ENCODE results near the gene ADH1A.
"Not testable (repeated sequence)": the region's sequence is repeated elsewhere in the genome, so short reads cannot be mapped to it uniquely, and the experiment has no call there.

DNA sequence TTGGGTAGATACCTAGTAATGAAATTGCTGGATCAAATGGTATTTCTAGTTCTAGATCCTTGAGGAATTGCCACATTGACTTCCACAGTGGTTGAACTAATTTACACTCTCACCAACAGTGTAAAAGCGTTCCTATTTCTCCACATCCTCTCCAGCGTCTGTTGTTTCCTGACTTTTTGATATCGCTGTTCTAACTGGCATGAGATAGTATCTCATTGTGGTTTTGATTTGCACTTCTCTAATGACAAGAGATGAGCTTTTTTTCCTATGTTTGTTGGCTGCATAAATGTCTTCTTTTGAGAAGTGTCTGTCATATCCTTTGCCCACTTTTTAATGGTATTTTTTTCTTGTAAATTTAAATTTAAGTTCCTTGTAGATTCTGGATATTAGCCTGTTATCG is 63.1 kb downstream of the ADH1A start:
- TF ChIP-seq, protein P1, sequence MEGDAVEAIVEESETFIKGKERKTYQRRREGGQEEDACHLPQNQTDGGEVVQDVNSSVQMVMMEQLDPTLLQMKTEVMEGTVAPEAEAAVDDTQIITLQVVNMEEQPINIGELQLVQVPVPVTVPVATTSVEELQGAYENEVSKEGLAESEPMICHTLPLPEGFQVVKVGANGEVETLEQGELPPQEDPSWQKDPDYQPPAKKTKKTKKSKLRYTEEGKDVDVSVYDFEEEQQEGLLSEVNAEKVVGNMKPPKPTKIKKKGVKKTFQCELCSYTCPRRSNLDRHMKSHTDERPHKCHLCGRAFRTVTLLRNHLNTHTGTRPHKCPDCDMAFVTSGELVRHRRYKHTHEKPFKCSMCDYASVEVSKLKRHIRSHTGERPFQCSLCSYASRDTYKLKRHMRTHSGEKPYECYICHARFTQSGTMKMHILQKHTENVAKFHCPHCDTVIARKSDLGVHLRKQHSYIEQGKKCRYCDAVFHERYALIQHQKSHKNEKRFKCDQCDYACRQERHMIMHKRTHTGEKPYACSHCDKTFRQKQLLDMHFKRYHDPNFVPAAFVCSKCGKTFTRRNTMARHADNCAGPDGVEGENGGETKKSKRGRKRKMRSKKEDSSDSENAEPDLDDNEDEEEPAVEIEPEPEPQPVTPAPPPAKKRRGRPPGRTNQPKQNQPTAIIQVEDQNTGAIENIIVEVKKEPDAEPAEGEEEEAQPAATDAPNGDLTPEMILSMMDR (conservative IDR thresholded peaks at IDR 0.05; ENCODE audit: low read length), result not testable (repeated sequence)
- TF ChIP-seq EZH2phosphoT487 (IDR thresholded peaks at IDR 0.05; ENCODE audit: borderline replicate concordance, low read depth, low read length), result not testable (repeated sequence)

Data from OCI-LY7 (cell line).